ENCODE data around the gene CACNA1S. TPM values are rescaled to one million over a fixed set of nuclear protein-coding genes. Genes with fewer than 3 reads are reported as not detected.

CACNA1S gene
- total RNA-seq, 1 donor from 2014 or later = not detected

- intact Hi-C loops (cut with DNase I) = no loop called here
- ATAC-seq = no peak
- no peak for DNase-seq (ENCODE audit: missing footprints)
Measured at GRCh38 chr1:201125800-201126199, 13.6 kb upstream of the CACNA1S start.

GRCh38 chr1:201125019-201125418 is 12.8 kb upstream of the CACNA1S start:
- DNase-seq (ENCODE audit: missing footprints) (peak; percentile 57), ATAC-seq (no peak)
- intact Hi-C loops (cut with DNase I) = no loop called here

GRCh38 chr1:201123866-201124265 is 11.6 kb upstream of the CACNA1S start:
- intact Hi-C loops (cut with DNase I) = no loop called here
- ATAC-seq = no peak

GRCh38 chr1:201122321-201122957 is 10.2 kb upstream of the CACNA1S start:
- intact Hi-C loops (cut with DNase I) = no loop called here
- DNase-seq (ENCODE audit: missing footprints) = peak; percentile 15
- ATAC-seq = no peak

More at GRCh38 chr1:201123866-201124265, 11.6 kb upstream of the CACNA1S start:
- DNase-seq (ENCODE audit: missing footprints) = no peak

GRCh38 chr1:201119206-201120197 is 7.3 kb upstream of the CACNA1S start:
- DNase-seq (ENCODE audit: missing footprints) (peak; percentile 25), ATAC-seq (peak; percentile 59)
- intact Hi-C loops (cut with DNase I) = no loop called here

- peak; percentile 11 for DNase-seq (ENCODE audit: missing footprints)
- no peak for ATAC-seq
- intact Hi-C loops (cut with DNase I) = no loop called here
Measured at GRCh38 chr1:201116091-201116490, 3.9 kb upstream of the CACNA1S start.

- intact Hi-C loops (cut with DNase I) = no loop called here
- no peak for ATAC-seq
- DNase-seq (ENCODE audit: missing footprints) = peak; percentile 41
Measured at GRCh38 chr1:201115390-201115937, 3.2 kb upstream of the CACNA1S start.

- intact Hi-C loops (cut with DNase I) = no loop called here
- peak; percentile 85 for DNase-seq (ENCODE audit: missing footprints)
- ATAC-seq = peak; percentile 96
Measured at GRCh38 chr1:201114245-201115131, 2.3 kb upstream of the CACNA1S start.

- ATAC-seq = no peak
- DNase-seq (ENCODE audit: missing footprints) = no peak
- intact Hi-C loops (cut with DNase I) = loop anchor here (1.0 kb wide), 1 partner anchor 140 kb away; no protein-coding TSS in a partner anchor
Measured at GRCh38 chr1:201113451-201114244, 1.4 kb upstream of the CACNA1S start.

- no peak for ATAC-seq
- intact Hi-C loops (cut with DNase I) = loop anchor here (1.0 kb wide), 1 partner anchor 140 kb away; no protein-coding TSS in a partner anchor
- no peak for DNase-seq (ENCODE audit: missing footprints)
Measured at GRCh38 chr1:201112926-201113325, 700 bp upstream of the CACNA1S start.

GRCh38 chr1:201111672-201112071 is 554 bp downstream of the CACNA1S start:
- ATAC-seq = no peak
- no peak for DNase-seq (ENCODE audit: missing footprints)
- intact Hi-C loops (cut with DNase I) = no loop called here

GRCh38 chr1:201111156-201111555 is 1.1 kb downstream of the CACNA1S start:
- intact Hi-C loops (cut with DNase I) = no loop called here
- DNase-seq (ENCODE audit: missing footprints) (peak; percentile 11), ATAC-seq (no peak)

GRCh38 chr1:201110616-201111015 is 1.6 kb downstream of the CACNA1S start:
- DNase-seq (ENCODE audit: missing footprints) = no peak
- intact Hi-C loops (cut with DNase I) = no loop called here
- ATAC-seq = no peak

- ATAC-seq (no peak), DNase-seq (ENCODE audit: missing footprints) (peak; percentile 48)
- intact Hi-C loops (cut with DNase I) = no loop called here
Measured at GRCh38 chr1:201110138-201110537, 2.1 kb downstream of the CACNA1S start.

- ATAC-seq (no peak), DNase-seq (ENCODE audit: missing footprints) (no peak)
- intact Hi-C loops (cut with DNase I) = no loop called here
Measured at GRCh38 chr1:201109651-201110050, 2.6 kb downstream of the CACNA1S start.

GRCh38 chr1:201108614-201109013 is 3.6 kb downstream of the CACNA1S start:
- no peak for ATAC-seq
- no peak for DNase-seq (ENCODE audit: missing footprints)
- intact Hi-C loops (cut with DNase I) = no loop called here

- ATAC-seq = no peak
- intact Hi-C loops (cut with DNase I) = no loop called here
- DNase-seq (ENCODE audit: missing footprints) = peak; percentile 45
Measured at GRCh38 chr1:201105688-201106087, 6.5 kb downstream of the CACNA1S start.

GRCh38 chr1:201104141-201104540 is 8.1 kb downstream of the CACNA1S start:
- intact Hi-C loops (cut with DNase I) = no loop called here
- DNase-seq (ENCODE audit: missing footprints) (no peak), ATAC-seq (no peak)
